ENCODE results near the gene CPSF3.
"Not testable (repeated sequence)": the region's sequence is repeated elsewhere in the genome, so short reads cannot be mapped to it uniquely, and the experiment has no call there.

CPSF3 gene

DNA sequence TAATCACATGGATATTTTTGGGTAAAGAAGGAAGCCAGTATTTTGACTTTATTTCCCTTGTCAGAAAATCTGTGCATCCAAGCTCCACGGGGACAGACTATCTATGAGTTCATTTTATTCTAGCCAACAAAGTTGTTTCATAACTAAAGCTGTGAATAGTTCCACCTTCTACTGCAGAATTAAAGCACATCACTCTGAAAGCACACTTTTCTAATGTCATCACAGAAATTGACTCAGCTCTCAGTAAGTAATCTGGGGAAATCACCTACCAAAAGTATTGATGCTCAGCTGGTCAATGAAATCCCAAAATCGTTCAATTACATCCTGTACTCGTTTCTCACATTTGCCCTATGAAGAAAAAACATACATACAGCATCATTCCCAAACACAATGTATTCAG is 70.0 kb downstream of the CPSF3 start:
- DNase-seq (ENCODE audit: low read depth): no peak
- H3K4me3 ChIP-seq (ENCODE audit: control insufficient read depth, low read depth, low read length): no peak overlapping the region
- TF ChIP-seq, protein P1, sequence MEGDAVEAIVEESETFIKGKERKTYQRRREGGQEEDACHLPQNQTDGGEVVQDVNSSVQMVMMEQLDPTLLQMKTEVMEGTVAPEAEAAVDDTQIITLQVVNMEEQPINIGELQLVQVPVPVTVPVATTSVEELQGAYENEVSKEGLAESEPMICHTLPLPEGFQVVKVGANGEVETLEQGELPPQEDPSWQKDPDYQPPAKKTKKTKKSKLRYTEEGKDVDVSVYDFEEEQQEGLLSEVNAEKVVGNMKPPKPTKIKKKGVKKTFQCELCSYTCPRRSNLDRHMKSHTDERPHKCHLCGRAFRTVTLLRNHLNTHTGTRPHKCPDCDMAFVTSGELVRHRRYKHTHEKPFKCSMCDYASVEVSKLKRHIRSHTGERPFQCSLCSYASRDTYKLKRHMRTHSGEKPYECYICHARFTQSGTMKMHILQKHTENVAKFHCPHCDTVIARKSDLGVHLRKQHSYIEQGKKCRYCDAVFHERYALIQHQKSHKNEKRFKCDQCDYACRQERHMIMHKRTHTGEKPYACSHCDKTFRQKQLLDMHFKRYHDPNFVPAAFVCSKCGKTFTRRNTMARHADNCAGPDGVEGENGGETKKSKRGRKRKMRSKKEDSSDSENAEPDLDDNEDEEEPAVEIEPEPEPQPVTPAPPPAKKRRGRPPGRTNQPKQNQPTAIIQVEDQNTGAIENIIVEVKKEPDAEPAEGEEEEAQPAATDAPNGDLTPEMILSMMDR (IDR thresholded peaks at IDR 0.05; ENCODE audit: control insufficient read depth, insufficient read depth, low read depth, low read length, missing control alignments): no peak

DNA sequence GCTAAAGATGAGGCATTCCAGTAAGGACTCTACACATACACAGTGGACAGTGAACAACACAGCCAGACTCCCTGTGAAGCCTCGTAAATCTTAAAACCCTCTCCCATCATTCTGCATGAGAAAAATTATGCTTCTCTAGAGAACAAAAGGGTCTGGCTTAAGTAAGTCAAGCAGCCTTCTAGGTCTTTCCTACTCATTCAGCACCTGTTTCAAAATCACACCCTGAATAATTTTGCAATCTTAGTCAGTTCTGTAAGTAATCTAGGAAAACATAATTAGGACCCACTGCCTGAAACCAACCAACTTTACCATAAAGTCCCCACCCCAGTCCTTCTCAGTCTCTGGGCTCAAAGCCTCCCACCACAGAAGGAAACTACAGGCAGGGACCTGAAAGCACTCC is 70.6 kb downstream of the CPSF3 start:
- TF ChIP-seq, protein P1 (IDR thresholded peaks at IDR 0.05; ENCODE audit: control insufficient read depth, insufficient read depth, low read depth, low read length, missing control alignments): no peak
- no peak for DNase-seq (ENCODE audit: low read depth)
- no peak overlapping the region for H3K4me3 ChIP-seq (ENCODE audit: control insufficient read depth, low read depth, low read length)

DNA sequence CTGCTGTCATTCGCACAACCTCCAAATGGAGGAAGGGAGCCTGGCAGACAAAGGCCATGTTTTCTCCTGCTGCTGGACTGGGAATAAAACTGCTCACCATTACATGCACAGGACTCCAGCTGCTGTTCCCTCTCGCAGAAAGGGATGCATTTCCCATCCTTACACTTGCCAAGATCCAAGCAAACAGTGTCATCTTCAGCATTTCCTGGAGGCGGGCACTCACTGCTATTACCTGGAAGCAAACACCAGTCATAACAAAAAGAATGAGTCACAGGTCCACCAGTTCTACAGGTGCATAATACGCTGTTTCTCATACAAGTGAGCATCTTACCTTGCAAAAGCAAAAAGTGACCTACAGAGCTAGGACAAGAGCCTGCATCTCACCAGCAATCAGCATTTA is 73.6 kb downstream of the CPSF3 start:
- TF ChIP-seq, protein P1 (IDR thresholded peaks at IDR 0.05; ENCODE audit: control insufficient read depth, insufficient read depth, low read depth, low read length, missing control alignments): no peak
- no peak overlapping the region for H3K4me3 ChIP-seq (ENCODE audit: control insufficient read depth, low read depth, low read length)
- no peak for DNase-seq (ENCODE audit: low read depth)

DNA sequence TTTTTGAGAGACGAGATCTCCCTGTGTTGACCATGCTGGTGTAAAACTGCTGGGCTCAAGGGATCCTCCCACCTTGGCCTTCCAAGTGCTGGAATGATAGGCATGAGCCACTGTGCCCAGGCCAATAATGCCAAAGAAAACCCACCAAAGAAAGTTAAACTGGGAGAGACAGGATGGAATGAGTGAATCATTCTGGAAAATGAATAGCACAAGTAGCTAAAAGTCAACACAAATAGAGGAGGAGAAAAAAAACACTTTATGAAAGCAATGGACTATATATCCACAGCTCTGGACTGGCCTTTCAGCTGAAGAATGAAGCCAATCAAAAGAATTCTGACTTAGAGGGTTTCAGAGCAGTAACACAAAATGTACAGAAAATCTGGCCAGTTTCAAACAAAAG is 74.8 kb downstream of the CPSF3 start:
- DNase-seq (ENCODE audit: low read depth): no peak
- no peak overlapping the region for H3K4me3 ChIP-seq (ENCODE audit: control insufficient read depth, low read depth, low read length)
- TF ChIP-seq, protein P1 (IDR thresholded peaks at IDR 0.05; ENCODE audit: control insufficient read depth, insufficient read depth, low read depth, low read length, missing control alignments): no peak

DNA sequence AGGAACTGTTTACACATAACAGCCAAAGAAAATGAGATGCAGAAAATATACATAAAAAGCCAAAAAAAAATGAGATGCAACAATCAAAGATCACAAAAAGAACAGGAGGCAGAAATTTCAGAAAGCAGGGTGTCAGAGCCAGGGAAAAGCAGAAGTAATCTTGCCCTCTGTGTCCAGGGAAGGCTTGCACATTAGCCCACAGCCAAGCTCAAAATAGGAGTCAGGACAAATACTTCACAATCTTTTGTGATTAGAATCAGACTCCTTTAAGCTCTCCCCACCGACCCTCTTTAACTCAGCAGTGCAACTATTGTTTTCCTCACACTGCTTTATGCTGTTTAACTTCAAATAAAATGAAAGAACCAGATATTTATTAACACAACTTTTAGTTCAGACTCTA is 85.5 kb downstream of the CPSF3 start:
- no peak overlapping the region for H3K4me3 ChIP-seq (ENCODE audit: control insufficient read depth, low read depth, low read length)
- DNase-seq (ENCODE audit: low read depth): no peak
- TF ChIP-seq, protein P1 (IDR thresholded peaks at IDR 0.05; ENCODE audit: control insufficient read depth, insufficient read depth, low read depth, low read length, missing control alignments): no peak

DNA sequence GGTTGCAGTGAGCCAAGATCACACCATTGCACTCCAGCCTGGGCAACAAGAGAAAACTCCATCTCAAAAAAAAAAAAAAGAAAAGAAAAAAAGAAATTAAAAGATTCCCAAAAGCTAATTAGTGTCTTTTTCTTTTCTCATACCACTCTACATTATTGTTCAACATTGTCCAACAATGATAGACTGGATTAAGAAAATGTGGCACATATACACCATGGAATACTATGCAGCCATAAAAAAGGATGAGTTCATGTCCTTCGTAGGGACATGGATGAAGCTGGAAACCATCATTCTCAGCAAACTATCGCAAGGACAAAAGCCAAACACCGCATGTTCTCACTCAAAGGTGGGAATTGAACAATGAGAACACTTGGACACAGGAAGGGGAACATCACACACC is 90.5 kb downstream of the CPSF3 start:
- H3K4me3 ChIP-seq (ENCODE audit: control insufficient read depth, low read depth, low read length); DNase-seq (ENCODE audit: low read depth): not testable (repeated sequence)

DNA sequence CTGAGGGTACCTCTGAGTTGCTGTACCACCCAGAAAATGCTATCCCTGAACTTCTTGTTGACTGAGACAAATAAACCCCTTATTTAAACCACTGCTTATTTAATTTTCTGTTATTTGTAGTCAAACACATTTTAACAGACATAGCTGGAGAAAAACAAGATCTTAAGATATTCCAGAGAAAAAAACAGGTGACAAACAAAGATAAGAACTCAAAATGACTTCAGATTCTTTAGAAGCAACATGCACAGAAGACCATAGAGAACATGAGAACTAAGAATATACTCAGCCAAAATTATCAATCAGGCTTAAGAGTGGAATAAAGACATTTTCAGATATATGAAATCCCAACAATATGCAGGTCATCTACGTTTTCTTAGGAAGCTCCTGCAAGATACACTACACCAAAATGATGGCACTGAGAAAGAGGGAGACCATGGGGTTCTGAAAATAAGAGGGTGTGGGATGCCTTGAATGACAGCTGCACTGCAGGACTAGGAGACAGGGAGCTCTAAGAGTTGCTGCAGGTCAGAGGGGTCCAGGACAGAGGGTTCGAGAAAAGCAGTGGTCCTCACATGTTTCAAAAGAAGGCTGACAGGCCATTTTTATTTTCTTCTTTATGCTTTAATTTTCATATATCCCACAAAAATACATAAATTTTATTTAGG is 93.8 kb downstream of the CPSF3 start:
- TF ChIP-seq, protein P1 (IDR thresholded peaks at IDR 0.05; ENCODE audit: control insufficient read depth, insufficient read depth, low read depth, low read length, missing control alignments): no peak
- no peak overlapping the region for H3K4me3 ChIP-seq (ENCODE audit: control insufficient read depth, low read depth, low read length)

More for the DNA sequence above, 93.8 kb downstream of the CPSF3 start:
- no peak for DNase-seq (ENCODE audit: low read depth)
